Stimulated activated CD4-positive, alpha-beta T cell treated with anti-CD3 and anti-CD28 coated beads, Interleukin-15, amount 100 ng/mL, for 1 hour (primary cell): ENCODE measurements around the gene ZNF263.

Experiments
- DNase-seq, 2 donors: peaks; one replicate each; pipeline ENCODE4 v3.0.0-alpha.2; 2020; ENCODE audit warnings: low read depth in 1 of 2, low spot score in 1 of 2

ZNF263 gene

DNA sequence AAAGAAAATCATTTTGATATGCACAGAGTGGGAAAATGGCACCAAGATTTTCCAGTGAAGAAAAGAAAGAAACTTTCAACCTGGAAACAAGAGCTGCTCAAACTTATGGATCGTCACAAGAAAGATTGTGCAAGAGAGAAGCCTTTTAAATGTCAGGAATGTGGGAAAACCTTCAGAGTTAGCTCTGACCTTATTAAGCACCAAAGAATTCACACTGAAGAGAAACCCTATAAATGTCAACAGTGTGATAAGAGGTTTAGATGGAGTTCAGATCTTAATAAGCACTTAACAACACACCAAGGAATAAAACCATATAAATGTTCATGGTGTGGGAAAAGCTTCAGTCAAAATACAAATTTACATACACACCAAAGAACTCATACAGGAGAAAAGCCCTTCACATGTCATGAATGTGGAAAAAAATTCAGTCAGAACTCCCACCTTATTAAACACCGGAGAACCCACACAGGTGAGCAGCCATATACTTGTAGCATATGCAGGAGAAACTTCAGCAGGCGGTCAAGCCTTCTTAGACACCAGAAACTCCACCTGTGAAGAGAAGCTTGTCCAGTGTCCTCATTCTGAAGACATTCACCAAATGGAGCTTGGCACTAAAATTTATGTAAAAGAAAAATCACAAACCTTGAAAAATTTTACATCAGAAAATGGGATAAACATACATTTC lies 34.2 kb downstream of the ZNF263 start:
- DNase-seq = no peak

DNA sequence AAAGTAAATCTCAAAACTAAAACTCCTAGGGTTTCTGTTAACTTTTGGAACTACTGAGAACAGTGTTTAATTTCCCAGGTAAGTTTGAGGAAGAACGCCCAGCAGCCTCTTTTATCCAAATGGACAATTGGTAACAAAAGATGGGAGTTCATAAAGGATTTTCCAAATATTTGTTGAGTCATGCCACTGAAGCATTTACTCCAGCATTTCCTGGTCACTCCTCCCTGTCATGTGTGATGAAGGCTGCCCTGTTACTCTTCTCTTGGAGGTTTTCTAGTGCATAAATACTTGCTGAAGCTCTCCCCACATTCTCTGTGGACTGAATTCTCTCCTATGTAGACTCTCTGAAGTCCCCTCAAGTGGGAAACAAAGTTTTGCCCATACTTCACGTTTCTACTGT lies 38.5 kb downstream of the ZNF263 start:
- no peak for DNase-seq

DNA sequence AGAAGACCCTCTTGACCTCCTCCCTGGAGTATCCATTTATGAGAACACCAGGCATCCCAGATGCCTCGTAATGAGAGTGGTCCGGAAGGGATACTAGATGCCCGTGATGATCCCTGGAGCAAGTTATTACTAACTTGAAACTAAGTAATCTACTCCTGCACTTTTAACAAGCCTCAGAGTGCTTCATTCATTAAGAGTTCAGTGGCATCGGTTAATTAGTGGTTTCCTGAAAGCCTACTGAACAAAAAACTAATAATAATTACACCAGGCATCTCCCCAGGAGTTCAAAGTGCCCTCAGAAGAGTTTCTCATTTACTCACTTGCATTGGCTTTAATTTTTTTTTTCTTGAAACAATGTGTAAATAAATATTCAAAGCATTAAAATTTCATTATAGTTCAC lies 44.2 kb downstream of the ZNF263 start:
- no peak for DNase-seq

DNA sequence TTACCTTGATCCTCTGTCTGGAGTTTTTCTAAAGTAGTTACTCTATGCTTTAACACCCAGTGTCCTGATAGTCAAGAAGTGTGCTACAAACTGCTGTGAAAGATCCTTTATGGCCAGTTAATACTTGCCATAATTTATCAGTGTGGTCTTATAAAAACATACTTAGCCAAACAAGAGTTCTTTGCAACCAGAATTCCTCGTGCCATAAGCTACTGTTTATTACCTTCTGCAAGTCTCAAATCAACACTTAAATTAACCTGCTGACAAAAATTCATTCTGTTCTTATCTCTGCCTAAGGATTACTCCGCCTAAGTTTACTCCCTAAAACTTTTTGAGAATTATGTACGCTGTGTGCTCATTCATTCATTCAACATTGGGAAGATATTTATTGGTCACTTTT lies 44.8 kb downstream of the ZNF263 start:
- no peak for DNase-seq

DNA sequence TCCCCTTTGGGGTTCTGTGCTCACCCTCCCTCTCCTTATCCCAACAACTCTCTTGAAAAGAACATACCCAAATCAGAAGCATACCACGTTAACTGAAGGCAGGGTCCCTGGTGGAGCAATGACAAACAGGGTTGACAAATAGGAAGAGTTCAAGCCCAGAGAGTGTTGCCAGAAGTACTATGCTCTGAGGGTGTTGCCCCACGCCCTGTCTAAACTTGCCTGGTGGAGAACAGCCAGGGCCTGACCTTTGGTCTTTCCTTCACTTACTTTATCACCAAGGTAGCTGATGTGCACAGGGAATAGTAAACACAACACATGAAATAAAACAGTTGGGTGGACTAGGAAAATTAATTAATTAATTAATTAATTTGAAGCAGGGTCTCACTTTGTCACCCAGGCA lies 45.4 kb downstream of the ZNF263 start:
- DNase-seq = no peak
